ENCODE measurements around the gene CKLF.

GRCh38 chr16:66534376-66534799, 18.0 kb upstream of the CKLF start:
- TF ChIP-seq POLR2AphosphoS5 (IDR thresholded peaks at IDR 0.05) (no peak), POLR2A (IDR thresholded peaks at IDR 0.05) (no peak), CTCF (IDR thresholded peaks at IDR 0.05) (no peak), EP300 (IDR thresholded peaks at IDR 0.05) (no peak)
